ENCODE measurements around the gene RALGAPB.
A peak's percentile ranks its signal among the peaks of the same experiment; 100 is the strongest.
"Not testable (repeated sequence)": the region's sequence is repeated elsewhere in the genome, so short reads cannot be mapped to it uniquely, and the experiment has no call there.

The RALGAPB gene

DNA sequence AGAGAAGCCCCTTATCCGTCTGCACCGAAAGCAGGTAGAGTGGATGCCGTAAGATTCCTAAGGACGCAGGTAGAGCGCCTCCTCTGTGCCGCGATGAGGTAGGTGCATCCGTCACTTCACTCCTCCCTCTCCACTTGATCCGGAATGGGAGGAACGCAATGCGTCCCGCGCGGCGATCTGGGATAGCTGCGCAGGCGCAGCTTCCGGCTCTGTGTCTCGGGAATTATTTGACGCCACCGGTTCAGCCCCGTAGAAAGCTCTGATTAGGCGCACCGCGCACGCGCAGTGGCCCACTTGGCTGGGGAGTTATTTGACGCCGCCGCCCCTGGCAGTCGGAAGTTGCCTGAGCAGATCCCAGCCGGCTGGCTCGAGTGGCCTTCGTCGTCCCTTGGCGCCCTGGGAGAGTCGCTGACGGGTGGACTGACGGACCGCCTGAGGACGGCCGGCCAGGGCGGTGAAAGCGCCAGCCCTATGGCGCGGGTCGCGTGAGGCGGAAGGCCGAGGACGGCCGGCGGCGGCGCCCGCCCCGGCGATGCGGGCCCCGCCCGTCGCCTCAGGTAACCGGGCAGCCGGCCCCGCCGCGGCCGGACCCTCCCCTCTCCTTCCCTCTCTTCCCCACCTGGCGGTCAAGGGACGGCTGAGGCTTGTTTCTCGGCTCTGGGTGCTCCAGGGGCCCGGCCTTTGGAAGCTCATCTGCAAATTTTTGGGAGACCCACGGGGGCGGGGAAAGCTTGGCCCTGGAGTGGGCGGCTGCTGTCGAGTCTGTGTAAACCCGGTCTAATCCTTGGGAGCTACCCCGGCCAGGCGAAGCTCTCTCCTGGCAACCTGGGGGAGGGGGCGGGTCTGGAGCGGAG lies at the start of gene RALGAPB:
TSS of gene RALGAPB (plus strand) at position 331 of the 854 bp plus-strand sequence. CDS start 15,590 bp downstream, outside the sequence.
- DNase-seq (ENCODE audit: low read depth): peak; percentile 98

DNA sequence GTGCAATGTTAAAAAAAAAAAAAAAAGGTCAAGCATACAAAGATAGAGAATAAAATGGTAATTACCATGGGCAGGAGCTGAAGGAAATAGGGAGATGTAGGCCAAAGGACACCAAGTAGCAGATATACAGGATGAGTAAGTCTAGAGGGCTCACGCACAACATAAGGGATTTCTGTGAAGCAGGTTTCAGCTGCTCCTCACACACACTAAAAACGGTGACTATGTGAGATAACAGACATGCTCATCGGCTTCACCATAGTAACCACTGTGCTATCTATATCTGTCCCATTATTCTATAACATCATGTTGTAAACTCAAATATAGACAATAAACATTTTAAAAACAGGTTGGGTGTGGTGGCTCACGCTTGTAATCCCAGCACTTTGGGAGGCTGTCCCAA lies 49.1 kb upstream of the RALGAPB start:
- DNase-seq (ENCODE audit: low read depth): no peak

GRCh38 chr20:38424401-38424800 lies 48.2 kb upstream of the RALGAPB start:
- no peak for DNase-seq (ENCODE audit: low read depth)

DNA sequence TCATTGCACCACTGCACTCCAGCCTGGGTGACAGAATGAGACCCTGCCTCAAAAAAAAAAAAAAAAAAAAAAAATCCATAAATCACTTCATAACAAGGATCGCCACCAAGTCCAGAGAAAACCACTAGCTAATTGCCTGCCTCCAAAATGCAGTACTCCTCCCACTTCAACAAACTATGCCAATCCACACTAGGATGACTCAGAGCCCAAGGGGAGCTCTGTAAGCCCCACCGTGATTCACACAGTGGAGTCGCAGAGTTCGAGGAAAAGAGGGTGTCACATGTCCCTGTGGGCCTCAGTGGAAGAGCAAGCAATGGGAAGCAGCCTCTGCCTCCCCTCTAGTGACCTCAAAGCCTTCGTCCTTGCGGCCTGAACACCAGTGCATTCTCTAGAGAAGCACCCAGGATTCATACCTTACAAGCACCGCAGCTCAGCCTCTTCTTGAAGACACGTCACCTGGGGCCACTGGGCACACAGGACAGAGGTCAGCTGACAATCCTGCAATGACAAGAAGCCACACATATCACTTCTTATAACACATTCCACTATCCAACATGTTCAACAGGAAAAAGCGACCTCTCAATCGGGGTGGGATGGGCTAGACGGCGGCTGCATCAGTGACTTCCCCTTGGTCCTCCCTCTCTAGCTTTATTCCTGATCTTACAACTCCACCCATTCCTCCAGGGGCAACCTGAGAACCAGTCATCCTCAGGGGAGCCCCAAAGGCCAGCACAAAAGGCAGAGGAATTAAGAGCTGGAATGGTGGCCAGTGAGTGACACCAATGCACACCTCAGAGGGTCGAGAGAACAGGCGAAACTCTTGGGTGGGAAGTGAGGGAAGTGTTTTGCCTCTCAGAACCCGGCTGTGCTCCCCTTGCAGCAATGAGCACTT lies 46.4 kb upstream of the RALGAPB start:
- DNase-seq (ENCODE audit: low read depth): peak; percentile 95

DNA sequence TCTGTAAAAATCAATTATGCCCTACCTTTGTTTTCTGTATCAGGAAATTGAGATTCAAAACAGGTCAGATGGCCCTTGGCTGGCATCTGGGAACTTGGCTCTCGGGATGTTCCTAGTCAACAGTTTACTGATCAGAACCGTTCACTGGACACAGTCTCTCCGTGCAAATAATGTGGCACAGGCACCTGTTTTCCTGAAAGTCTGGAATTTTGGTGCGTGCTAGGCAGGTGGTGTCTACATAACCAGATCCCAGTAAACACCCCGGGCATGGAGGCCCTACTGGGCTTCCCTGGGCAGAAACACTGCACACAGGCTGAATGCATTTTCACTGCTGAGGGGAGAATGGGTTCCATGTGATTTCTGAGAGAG lies 45.0 kb upstream of the RALGAPB start:
- no peak for DNase-seq (ENCODE audit: low read depth)

- no peak for DNase-seq (ENCODE audit: low read depth)
Observed at GRCh38 chr20:38428800-38429199, 43.8 kb upstream of the RALGAPB start.

DNA sequence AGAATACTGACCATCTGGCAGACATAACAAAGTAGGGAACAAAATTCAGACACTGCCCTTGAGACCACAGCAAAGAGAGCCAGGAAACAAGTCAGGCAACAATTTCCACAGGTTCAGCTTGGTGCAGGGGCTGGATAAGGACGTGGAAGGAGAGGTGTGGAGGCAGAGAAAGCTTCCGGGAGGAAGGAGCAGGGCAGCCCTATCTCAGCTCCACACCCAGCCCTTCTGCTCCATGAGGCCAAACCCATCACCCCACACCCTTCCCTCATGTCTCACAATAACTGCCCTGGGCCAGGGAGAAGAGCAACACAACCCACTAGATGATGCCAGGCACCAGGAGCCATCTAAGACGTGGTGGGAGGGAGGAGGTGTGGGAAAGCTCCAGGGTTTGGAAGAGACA lies 43.3 kb upstream of the RALGAPB start:
- no peak for DNase-seq (ENCODE audit: low read depth)

DNA sequence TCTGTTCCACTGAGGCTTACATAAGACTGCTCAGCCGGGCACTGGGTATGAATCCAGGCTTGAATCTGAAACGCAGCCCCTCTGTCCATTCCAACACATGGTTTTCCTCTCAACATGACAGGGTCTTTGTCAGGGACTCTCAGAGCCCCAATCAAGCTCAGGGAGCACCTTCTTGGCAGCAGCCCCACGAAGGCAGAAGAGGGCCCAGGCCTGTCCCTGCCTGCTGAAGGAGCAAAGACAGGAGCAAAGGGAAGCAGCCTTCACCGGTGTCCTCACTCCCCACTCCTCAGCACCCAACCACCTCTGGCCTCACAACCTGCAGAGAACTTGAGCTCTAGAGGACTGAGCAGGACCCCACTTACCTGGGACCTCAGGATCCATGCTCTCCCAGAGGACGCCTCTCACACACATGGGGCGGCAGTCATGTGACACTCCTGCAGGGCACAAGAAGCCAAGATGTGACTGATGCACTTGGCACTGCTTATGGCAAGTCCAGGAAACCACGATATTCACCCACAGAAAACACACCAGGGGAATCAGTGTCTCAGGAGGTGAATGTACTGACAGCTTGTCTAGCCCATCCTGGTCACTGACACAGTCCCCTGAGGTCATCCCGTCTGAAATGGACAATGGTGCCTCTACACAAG lies 41.8 kb upstream of the RALGAPB start:
- DNase-seq (ENCODE audit: low read depth): peak; percentile 23

DNA sequence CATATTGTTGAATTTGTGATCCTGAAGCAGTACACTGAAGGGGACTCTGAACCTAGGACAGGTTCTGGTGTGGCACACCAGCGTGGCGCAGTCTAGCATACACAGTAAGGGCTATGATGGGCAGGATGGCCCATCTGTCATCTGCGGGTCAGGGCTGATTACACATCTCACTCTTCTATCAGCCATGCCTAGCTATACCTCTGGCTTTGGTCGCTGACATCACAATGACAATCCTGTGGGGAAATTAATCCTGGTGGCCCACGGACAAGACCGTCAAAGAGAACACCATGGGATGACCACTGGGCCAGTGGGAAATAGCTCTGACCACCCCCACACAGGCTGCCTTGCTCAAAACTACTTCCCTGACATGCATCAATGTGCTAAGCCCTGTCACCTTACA lies 40.4 kb upstream of the RALGAPB start:
- DNase-seq (ENCODE audit: low read depth): no peak

DNA sequence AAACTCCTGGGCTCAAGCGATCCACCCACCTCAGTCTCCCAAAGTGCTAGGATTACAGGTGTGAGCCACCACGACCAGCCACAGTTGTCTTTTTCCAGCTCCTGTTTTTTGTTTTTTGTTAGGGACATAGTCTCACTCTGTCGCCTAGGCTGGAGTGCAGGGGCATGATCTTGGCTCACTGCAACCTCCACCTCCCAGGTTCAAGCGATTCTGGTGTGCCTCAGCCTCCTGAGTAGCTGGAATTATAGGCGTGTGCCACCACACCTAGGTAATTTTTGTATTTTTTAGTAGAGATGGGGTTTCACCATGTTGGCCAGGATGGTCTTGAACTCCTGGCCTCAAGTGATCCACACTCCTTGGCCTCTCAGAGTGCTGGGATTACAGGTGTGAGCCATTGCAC lies 39.8 kb upstream of the RALGAPB start:
- DNase-seq (ENCODE audit: low read depth): not testable (repeated sequence)

- no peak for DNase-seq (ENCODE audit: low read depth)
Observed at GRCh38 chr20:38433304-38433972, 39.2 kb upstream of the RALGAPB start.

DNA sequence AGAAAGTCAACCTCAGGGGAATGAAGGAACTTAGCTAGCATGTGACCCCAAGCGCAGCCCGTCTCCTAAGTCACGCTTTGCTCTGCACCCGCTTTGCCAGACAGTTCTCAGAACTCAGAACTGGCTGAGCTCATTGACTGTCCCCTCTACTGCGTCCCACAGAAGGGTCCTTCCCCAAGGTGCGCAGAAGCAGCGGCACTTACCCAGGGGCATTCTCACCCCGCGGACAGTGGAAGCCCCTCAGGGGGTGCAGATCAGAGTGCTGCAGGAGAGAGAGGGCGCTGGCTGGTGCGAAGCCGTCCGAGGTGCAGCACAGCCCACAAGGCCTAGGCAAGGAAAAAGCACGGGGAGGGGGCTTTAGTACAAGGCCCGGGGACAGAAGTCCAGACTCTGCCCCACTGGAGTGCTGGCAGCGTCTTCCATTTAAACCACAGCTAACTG lies 38.3 kb upstream of the RALGAPB start:
- peak; percentile 38 for DNase-seq (ENCODE audit: low read depth)

GRCh38 chr20:38434770-38435554 lies 37.7 kb upstream of the RALGAPB start, which contains the start of gene SNHG17:
TSS of gene SNHG17 (minus strand) at chr20:38435328.
- peak; percentile 90 for DNase-seq (ENCODE audit: low read depth)

GRCh38 chr20:38435555-38435939 lies 37.1 kb upstream of the RALGAPB start:
- DNase-seq (ENCODE audit: low read depth): peak; percentile 88

DNA sequence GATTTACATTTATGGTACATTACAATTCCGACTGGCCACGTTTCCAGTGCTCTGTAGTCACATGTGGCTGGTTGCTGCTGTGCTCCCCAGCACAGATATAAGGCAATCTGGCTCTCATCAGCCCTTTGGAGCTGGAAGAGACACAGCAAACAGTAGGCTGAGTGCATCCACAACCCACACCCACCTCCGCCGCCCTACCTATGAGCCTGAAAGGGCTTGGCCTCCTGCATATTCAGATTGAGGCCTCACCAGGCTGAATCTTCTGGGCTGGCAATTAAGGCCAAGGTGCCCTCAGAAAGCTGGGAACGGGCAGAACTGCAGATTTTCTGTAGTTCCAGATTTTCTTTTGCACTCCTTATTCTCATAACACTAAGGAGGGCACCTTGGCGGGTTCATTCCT lies 34.8 kb upstream of the RALGAPB start:
- no peak for DNase-seq (ENCODE audit: low read depth)

- DNase-seq (ENCODE audit: low read depth): not testable (repeated sequence)
Observed at GRCh38 chr20:38441110-38441509, 31.5 kb upstream of the RALGAPB start.

- DNase-seq (ENCODE audit: low read depth): no peak
Observed at GRCh38 chr20:38441916-38442315, 30.7 kb upstream of the RALGAPB start.

DNA sequence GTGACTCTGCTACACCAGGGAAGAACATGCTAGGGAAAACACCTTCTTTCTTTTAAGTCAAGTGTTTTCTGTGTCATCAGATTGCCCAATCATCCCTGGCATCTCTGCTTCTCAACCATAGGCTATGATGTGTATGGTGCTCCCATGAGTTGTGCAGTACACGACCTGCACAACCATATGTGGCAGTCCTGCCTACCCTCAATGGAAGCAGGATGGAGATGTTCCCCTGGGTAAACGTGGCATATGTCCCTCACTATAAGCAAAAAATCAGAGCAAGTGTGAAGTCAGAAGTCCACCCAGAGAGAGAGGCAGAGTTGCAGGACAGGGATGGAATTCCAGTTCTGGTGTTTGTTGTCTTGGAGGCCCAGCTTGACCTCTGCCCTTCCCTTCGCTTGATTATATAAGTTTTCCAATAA lies 27.3 kb upstream of the RALGAPB start:
- DNase-seq (ENCODE audit: low read depth): no peak

GRCh38 chr20:38445901-38446425 lies 26.7 kb upstream of the RALGAPB start:
- DNase-seq (ENCODE audit: low read depth): no peak

DNA sequence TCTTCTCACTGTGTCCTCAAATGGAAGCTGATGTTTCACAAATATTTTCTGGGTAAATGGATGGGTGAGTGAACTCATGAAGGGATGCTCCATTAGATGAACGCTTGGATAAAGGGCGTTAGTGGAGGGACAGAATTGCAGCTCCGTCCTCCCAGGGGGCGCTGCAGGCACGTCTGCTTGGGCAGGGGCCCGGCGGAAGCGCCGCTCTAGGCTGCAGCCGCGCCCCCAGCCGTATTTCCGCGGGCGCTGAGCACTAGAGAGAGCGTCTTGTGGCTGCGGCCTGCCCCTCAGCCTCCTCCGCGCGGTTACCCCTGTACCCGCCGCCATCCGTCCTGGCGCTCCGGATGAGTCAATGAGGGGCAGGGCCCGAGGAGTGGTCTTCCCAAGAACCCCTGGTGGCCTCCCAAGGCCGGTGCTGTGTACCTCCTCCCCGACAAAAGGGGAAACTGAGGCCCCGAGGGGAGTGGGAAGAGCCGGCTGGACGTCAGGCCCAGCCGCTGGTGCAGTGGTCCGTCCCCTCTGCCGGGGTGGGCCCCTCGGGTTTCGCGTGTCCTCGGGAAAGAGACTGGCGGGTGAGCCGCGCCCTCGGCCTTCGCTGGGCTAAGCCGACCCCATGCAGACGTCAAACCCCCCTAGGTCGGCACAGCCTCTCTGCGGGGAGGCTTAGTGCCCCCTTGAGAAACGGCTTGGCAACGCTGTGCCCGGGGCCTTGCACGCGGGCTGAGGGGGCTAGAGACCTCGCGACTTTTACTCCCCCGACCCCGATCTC lies 26.0 kb upstream of the RALGAPB start:
- DNase-seq (ENCODE audit: low read depth): peak; percentile 87
